Loucy (cell line): ENCODE measurements around the gene ITGA11.

ENCODE experiments used
- H2AFZ ChIP-seq: fragments of 200-600 bp; sonication (generic); 2 replicates; pipeline ENCODE4 v1.6.0; 2016; ENCODE audit warnings: antibody characterized with exemption, mild to moderate bottlenecking, low read length, moderate library complexity
- H3F3A ChIP-seq: fragments of 200-600 bp; 2 replicates; pipeline ENCODE4 v1.6.0; 2016; ENCODE audit warnings: antibody characterized with exemption, low read depth, mild to moderate bottlenecking
- H3K27me3 ChIP-seq: fragments of 200-600 bp; sonication (generic); 2 replicates; pipeline ENCODE4 v1.6.1; 2014; ENCODE audit warnings: low read length, mild to moderate bottlenecking; ENCODE audit not compliant: insufficient read depth, poor library complexity, severe bottlenecking
- H3K36me3 ChIP-seq: fragments of 200-600 bp; sonication (generic); 2 replicates; pipeline ENCODE4 v1.6.1; 2016; ENCODE audit warnings: low read length; ENCODE audit not compliant: insufficient read depth
- H3K4me1 ChIP-seq: fragments of 200-600 bp; sonication (generic); 2 replicates; pipeline ENCODE4 v1.5.1; 2014; ENCODE audit warnings: low read length, mild to moderate bottlenecking; ENCODE audit not compliant: insufficient read depth, poor library complexity, severe bottlenecking
- H3K4me2 ChIP-seq: fragments of 200-600 bp; sonication (generic); 2 replicates; pipeline ENCODE4 v1.6.0; 2014; ENCODE audit warnings: antibody characterized with exemption, low read length, low read depth, mild to moderate bottlenecking; ENCODE audit not compliant: poor library complexity, severe bottlenecking
- H3K4me3 ChIP-seq: fragments of 200-600 bp; sonication (generic); 2 replicates; pipeline ENCODE4 v1.5.1; 2014; ENCODE audit warnings: low read length, mild to moderate bottlenecking, mixed read lengths; ENCODE audit not compliant: poor library complexity, severe bottlenecking
- H3K79me2 ChIP-seq: fragments of 200-600 bp; sonication (generic); 2 replicates; pipeline ENCODE4 v1.6.1; 2014; ENCODE audit warnings: low read length; ENCODE audit not compliant: insufficient read depth
- H3K9ac ChIP-seq: fragments of 200-600 bp; sonication (generic); 2 replicates; pipeline ENCODE4 v1.6.0; 2014; ENCODE audit warnings: mild to moderate bottlenecking, low read depth, low read length, moderate library complexity; ENCODE audit not compliant: poor library complexity, severe bottlenecking
- H3K9me2 ChIP-seq: fragments of 200-600 bp; sonication (generic); replicated peaks from 2 replicates; pipeline ENCODE4 v1.6.1; 2016; ENCODE audit warnings: low read depth, low read length, mixed read lengths
- H3K9me3 ChIP-seq: fragments of 200-600 bp; sonication (generic); 2 replicates; pipeline ENCODE4 v1.6.1; 2014; ENCODE audit warnings: mild to moderate bottlenecking, antibody characterized with exemption, low read length, low read depth; ENCODE audit not compliant: insufficient read depth
- H4K20me1 ChIP-seq: fragments of 200-600 bp; sonication (generic); 2 replicates; pipeline ENCODE4 v1.6.0; 2014; ENCODE audit warnings: antibody characterized with exemption, low read length, mild to moderate bottlenecking; ENCODE audit not compliant: insufficient read depth, poor library complexity, severe bottlenecking
- EZH2phosphoT487 ChIP-seq: fragments of 200-600 bp; IDR thresholded peaks from 2 replicates; pipeline ENCODE4 v1.6.1; 2018; ENCODE audit warnings: antibody characterized with exemption, mild to moderate bottlenecking, moderate library complexity, borderline replicate concordance
- TF ChIP-seq, protein P1 (sequence below): fragments of 200-600 bp; sonication (generic); conservative IDR thresholded peaks from 2 replicates; pipeline ENCODE4 v1.5.1; 2014; ENCODE audit warnings: mild to moderate bottlenecking, antibody characterized with exemption, low read length

Gene ITGA11

DNA sequence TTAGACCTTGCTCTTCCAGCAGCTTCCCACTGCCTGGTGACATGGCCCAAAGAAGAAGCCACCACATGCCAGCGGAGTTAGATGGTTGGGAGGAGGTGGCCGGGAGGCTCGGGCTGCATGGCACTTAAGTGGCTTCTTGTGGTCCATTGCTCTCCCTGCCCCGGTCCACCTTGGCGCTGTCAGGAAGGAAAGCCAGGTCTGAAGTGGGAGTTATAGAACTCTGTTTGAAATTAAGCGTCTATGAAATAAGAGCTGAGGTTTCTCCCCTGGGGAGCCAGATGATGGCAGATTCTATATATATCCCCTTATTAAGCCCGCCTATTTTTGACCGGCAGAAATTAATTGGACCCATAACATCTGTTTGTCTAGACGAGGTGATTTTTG, 61.2 kb downstream of the ITGA11 start:
- TF ChIP-seq EZH2phosphoT487: no peak
- TF ChIP-seq, protein P1, sequence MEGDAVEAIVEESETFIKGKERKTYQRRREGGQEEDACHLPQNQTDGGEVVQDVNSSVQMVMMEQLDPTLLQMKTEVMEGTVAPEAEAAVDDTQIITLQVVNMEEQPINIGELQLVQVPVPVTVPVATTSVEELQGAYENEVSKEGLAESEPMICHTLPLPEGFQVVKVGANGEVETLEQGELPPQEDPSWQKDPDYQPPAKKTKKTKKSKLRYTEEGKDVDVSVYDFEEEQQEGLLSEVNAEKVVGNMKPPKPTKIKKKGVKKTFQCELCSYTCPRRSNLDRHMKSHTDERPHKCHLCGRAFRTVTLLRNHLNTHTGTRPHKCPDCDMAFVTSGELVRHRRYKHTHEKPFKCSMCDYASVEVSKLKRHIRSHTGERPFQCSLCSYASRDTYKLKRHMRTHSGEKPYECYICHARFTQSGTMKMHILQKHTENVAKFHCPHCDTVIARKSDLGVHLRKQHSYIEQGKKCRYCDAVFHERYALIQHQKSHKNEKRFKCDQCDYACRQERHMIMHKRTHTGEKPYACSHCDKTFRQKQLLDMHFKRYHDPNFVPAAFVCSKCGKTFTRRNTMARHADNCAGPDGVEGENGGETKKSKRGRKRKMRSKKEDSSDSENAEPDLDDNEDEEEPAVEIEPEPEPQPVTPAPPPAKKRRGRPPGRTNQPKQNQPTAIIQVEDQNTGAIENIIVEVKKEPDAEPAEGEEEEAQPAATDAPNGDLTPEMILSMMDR: no peak
- Histone ChIP-seq H3F3A (no peaks in the 10 kb centered on the region), H3K9ac (no peak overlapping the region), H3K4me1 (peaks cover 15% of the 10 kb centered on the region), H3K9me3 (no peaks in the 10 kb centered on the region), H3K4me2 (no peak overlapping the region), H3K4me3 (no peak overlapping the region), H3K79me2 (no peaks in the 10 kb centered on the region), H4K20me1 (no peaks in the 10 kb centered on the region), H3K36me3 (no peaks in the 10 kb centered on the region), H2AFZ (no peak overlapping the region), H3K9me2 (no peaks in the 10 kb centered on the region), H3K27me3 (no peaks in the 10 kb centered on the region)

DNA sequence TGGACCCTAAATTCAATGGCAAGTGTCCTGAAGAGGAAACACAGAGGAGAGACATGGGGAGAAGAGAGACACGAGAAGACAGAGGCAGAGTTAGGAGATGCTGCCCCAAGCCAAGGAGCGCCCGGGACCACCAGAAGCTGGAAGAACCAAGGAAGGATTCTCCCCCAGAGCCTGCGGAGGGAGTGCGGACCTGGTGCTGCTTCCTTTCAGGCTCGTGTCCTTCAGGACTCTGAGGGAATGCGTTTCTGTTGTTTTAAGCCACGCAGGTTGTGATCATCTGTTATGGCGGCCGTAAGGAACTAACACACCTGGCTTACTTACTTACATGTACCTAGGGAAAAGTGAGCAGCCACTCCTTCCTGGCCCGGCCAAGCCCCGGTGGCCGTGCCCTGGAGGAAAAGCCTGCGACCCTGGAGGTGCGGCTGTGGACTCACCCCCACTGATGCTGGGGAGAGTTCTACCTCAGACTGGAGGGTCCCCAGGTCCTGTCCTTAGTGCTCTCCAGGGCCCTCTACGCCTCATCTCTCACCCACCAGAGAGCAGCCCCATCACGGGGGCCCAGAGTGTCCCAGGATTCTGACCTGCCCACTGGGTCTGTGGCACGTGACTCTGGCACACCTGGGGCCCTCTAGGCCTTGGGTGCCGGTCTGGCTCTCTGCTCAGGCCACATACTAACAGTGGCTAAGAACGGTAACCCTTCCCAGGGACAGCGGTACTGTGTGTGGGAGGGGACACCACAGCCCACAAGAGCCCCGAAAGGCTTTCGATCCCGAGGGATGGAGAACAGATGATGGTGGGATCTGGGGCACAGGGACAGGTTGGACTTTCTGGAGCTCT, 61.8 kb downstream of the ITGA11 start:
- Histone ChIP-seq H3K9me2 (no peaks in the 10 kb centered on the region), H3K79me2 (no peaks in the 10 kb centered on the region), H3K4me2 (no peak overlapping the region), H3K4me3 (no peak overlapping the region), H3F3A (no peaks in the 10 kb centered on the region), H4K20me1 (no peaks in the 10 kb centered on the region), H2AFZ (no peak overlapping the region), H3K4me1 (peaks cover 21% of the 10 kb centered on the region), H3K9me3 (no peaks in the 10 kb centered on the region), H3K27me3 (no peaks in the 10 kb centered on the region), H3K36me3 (no peaks in the 10 kb centered on the region), H3K9ac (no peak overlapping the region)
- no peak for TF ChIP-seq EZH2phosphoT487
- TF ChIP-seq, protein P1: no peak

DNA sequence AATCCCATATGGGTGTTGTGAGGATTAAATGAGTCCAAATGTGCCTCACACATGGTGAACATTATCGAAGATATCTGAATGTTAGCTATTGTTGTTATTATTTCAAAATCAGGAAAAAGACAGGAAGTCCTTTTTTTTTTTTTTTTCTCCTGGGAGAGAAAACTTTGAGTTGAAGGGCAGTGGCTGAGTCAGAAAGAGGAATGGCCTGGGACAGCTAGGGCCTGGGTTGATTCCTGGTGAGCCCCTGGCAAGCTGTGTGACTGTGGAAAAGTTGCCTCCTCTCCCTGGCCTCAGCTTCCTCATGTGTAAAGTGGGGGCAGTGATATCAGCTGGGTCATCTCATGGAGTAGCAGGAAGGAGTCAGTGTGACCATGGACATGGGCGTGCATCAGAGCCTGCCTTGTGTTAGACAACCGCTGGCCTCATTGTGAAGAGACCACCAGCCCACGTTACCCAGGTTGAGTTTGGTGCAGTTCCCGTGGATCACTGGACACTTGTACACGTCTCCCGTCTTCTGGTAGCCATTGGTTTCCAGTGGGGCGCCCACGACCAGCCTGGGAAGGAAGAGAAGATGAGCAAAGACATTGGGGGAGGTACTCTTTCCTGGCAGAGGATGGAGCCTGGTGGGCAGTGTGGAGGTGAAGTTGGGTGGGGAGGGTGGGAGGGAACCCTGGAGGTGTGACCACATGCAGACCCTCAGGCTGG, 63.1 kb downstream of the ITGA11 start:
- TF ChIP-seq, protein P1: no peak
- no peak for TF ChIP-seq EZH2phosphoT487
- no peaks in the 10 kb centered on the region for H4K20me1 ChIP-seq
- no peak overlapping the region for H3K4me3 ChIP-seq
- no peaks in the 10 kb centered on the region for H3K9me3 ChIP-seq
- no peak overlapping the region for H3K9ac ChIP-seq
- no peak overlapping the region for H2AFZ ChIP-seq
- peaks cover 30% of the 10 kb centered on the region for H3K4me1 ChIP-seq
- no peaks in the 10 kb centered on the region for H3K36me3 ChIP-seq
- H3K79me2 ChIP-seq: no peaks in the 10 kb centered on the region
- H3K4me2 ChIP-seq: no peak overlapping the region
- H3K9me2 ChIP-seq: no peaks in the 10 kb centered on the region
- no peaks in the 10 kb centered on the region for H3K27me3 ChIP-seq
- H3F3A ChIP-seq: no peaks in the 10 kb centered on the region
